Hepatocyte (in vitro differentiated cells): Measurements from ENCODE around the gene IL1R2.
"Not testable (repeated sequence)": the region's sequence is repeated elsewhere in the genome, so short reads cannot be mapped to it uniquely, and the experiment has no call there.

Experiments used
- EZH2 ChIP-seq: fragments of 200-600 bp; sonication (generic); IDR thresholded peaks from 2 replicates; pipeline ENCODE4 v1.6.1; 2016; ENCODE audit warnings: antibody characterized with exemption, mild to moderate bottlenecking, borderline replicate concordance
- EZH2phosphoT487 ChIP-seq: fragments of 200-600 bp; sonication (generic); IDR thresholded peaks from one replicate; pipeline ENCODE4 v1.6.1; 2018; ENCODE audit warnings: antibody characterized with exemption, mild to moderate bottlenecking, low read depth, moderate library complexity; ENCODE audit not compliant: unreplicated experiment, severe bottlenecking
- TF ChIP-seq, protein P1 (sequence below): fragments of 200-600 bp; sonication (generic); IDR thresholded peaks from 2 replicates; pipeline ENCODE4 v1.5.1; 2016; ENCODE audit warnings: antibody characterized with exemption, mild to moderate bottlenecking; ENCODE audit not compliant: poor library complexity

DNA sequence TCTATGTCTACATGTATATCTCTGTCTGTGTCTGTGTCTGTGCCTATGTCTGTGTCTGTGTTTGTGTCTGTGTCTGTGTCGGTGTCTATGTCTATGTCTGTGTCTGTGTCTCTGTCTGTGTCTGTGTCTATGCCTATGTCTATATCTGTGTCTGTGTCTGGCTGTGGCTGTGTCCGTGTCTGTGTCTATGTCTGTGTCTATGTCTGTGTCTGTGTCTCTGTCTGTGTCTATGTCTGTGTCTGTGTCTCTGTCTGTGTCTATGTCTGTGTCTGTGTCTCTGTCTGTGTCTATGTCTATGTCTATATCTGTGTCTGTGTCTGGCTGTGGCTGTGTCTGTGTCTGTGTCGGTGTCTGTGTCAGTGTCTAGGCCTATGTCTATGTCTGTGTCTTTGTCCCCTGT, 11.1 kb downstream of the IL1R2 start:
- TF ChIP-seq EZH2, EZH2phosphoT487: not testable (repeated sequence)
- TF ChIP-seq, protein P1, sequence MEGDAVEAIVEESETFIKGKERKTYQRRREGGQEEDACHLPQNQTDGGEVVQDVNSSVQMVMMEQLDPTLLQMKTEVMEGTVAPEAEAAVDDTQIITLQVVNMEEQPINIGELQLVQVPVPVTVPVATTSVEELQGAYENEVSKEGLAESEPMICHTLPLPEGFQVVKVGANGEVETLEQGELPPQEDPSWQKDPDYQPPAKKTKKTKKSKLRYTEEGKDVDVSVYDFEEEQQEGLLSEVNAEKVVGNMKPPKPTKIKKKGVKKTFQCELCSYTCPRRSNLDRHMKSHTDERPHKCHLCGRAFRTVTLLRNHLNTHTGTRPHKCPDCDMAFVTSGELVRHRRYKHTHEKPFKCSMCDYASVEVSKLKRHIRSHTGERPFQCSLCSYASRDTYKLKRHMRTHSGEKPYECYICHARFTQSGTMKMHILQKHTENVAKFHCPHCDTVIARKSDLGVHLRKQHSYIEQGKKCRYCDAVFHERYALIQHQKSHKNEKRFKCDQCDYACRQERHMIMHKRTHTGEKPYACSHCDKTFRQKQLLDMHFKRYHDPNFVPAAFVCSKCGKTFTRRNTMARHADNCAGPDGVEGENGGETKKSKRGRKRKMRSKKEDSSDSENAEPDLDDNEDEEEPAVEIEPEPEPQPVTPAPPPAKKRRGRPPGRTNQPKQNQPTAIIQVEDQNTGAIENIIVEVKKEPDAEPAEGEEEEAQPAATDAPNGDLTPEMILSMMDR = not testable (repeated sequence)
